OCI-LY3 (cell line): ENCODE results near the gene NFXL1.

Source experiments
- H2AFZ ChIP-seq: fragments of 200-600, 300-600 bp; shearing (Covaris generic); 2 replicates; pipeline ENCODE4 v1.6.0; 2014; ENCODE audit warnings: antibody characterized with exemption, low read depth, low read length
- H3K27ac ChIP-seq: fragments of 200-600, 300-600 bp; sonication (generic); 2 replicates; pipeline ENCODE4 v1.5.1; 2014; ENCODE audit warnings: mild to moderate bottlenecking, low read length, moderate library complexity, mixed read lengths
- H3K27me3 ChIP-seq: fragments of 200-600, 300-600 bp; sonication (generic); 2 replicates; pipeline ENCODE4 v1.6.1; 2014; ENCODE audit warnings: low read depth, low read length, mixed read lengths
- H3K36me3 ChIP-seq: fragments of 200-600, 300-600 bp; sonication (generic); replicated peaks from 2 replicates; pipeline ENCODE3; 2014; ENCODE audit warnings: low read depth, low read length, mixed read lengths
- H3K4me1 ChIP-seq: fragments of 300-600, 200-600 bp; sonication (generic); 2 replicates; pipeline ENCODE4 v1.6.1; 2014; ENCODE audit warnings: low read length, mixed read lengths
- H3K4me2 ChIP-seq: fragments of 200-600, 300-600 bp; sonication (generic); 2 replicates; pipeline ENCODE4 v1.6.1; 2014; ENCODE audit warnings: low read length, mixed read lengths
- H3K4me3 ChIP-seq: fragments of 300-600, 200-600 bp; sonication (generic); 2 replicates; pipeline ENCODE4 v1.5.1; 2014; ENCODE audit warnings: antibody characterized with exemption, mild to moderate bottlenecking, low read length, moderate library complexity
- H3K79me2 ChIP-seq: fragments of 300-600, 200-600 bp; shearing (Covaris generic); 2 replicates; pipeline ENCODE4 v1.6.1; 2014; ENCODE audit warnings: mild to moderate bottlenecking, low read length, mixed read lengths
- H3K9ac ChIP-seq: fragments of 300-600, 200-600 bp; shearing (Covaris generic); 2 replicates; pipeline ENCODE4 v1.6.0; 2014; ENCODE audit warnings: mild to moderate bottlenecking, low read length, moderate library complexity
- H3K9me3 ChIP-seq: fragments of 200-600, 300-600 bp; shearing (Covaris generic); 2 replicates; pipeline ENCODE4 v1.6.1; 2014; ENCODE audit warnings: low read length, mixed read lengths; ENCODE audit not compliant: insufficient read depth
- H4K20me1 ChIP-seq: fragments of 200-600, 300-600 bp; sonication (generic); 2 replicates; pipeline ENCODE4 v1.6.1; 2016; ENCODE audit warnings: low read length, mixed read lengths; ENCODE audit not compliant: insufficient read depth
- CTCF ChIP-seq: fragments of 200-600, 300-600 bp; sonication (generic); IDR thresholded peaks from 2 replicates; pipeline ENCODE4 v1.5.1; 2014; ENCODE audit warnings: antibody characterized with exemption, low read length, low read depth
- EZH2phosphoT487 ChIP-seq: fragments of 200-600 bp; shearing (Covaris generic); IDR thresholded peaks from 2 replicates; pipeline ENCODE4 v1.6.1; 2018; ENCODE audit warnings: antibody characterized with exemption, mixed run types, low read depth

NFXL1 gene

GRCh38 chr4:47907089-47907646, 7.2 kb downstream of the NFXL1 start:
- TF ChIP-seq CTCF (no peak), EZH2phosphoT487 (no peak)
- Histone ChIP-seq H3K4me2 (no peak overlapping the region), H3K4me3 (no peak overlapping the region), H3K79me2 (peaks cover 46% of the 10 kb centered on the region), H3K4me1 (peaks cover 15% of the 10 kb centered on the region), H3K36me3 (peaks cover 60% of the 10 kb centered on the region), H3K27ac (no peak overlapping the region), H3K9ac (no peak overlapping the region), H3K9me3 (no peaks in the 10 kb centered on the region), H3K27me3 (no peaks in the 10 kb centered on the region), H2AFZ (no peak overlapping the region), H4K20me1 (peaks cover 4% of the 10 kb centered on the region; the same call in 1 of the 2 replicates)

DNA sequence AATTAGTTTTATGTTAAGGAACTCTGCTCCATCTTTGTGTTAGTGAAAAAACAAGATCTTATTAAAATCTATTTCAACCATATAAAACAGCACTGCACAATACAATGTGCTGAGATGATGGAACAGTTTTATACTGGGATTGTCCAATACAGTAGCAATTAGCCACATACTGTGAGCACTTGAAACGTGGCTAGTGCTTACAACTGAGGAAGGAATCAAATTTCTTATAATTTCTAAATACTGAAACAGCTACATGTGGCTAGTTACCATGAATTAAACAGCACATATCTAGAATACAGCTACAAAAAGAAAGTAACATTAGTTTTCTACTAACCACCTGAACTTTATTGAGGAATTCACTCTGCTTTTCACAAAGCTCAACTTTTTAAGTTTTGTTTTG, 14.7 kb downstream of the NFXL1 start:
- Histone ChIP-seq H2AFZ (no peak overlapping the region), H3K4me2 (no peak overlapping the region), H3K9me3 (no peaks in the 10 kb centered on the region), H3K79me2 (peaks cover 4% of the 10 kb centered on the region; the same call in 1 of the 2 replicates), H3K9ac (no peak overlapping the region), H3K36me3 (peaks cover 61% of the 10 kb centered on the region), H3K4me1 (no peaks in the 10 kb centered on the region), H3K27me3 (no peaks in the 10 kb centered on the region), H3K4me3 (no peak overlapping the region), H4K20me1 (no peaks in the 10 kb centered on the region), H3K27ac (no peak overlapping the region)
- TF ChIP-seq EZH2phosphoT487 (no peak), CTCF (no peak)

GRCh38 chr4:47891928-47892327, 22.5 kb downstream of the NFXL1 start:
- no peak overlapping the region for H3K9ac ChIP-seq
- peaks cover 76% of the 10 kb centered on the region for H3K36me3 ChIP-seq
- no peaks in the 10 kb centered on the region for H4K20me1 ChIP-seq
- no peak overlapping the region for H3K4me2 ChIP-seq
- no peaks in the 10 kb centered on the region for H3K79me2 ChIP-seq
- H3K4me1 ChIP-seq = no peaks in the 10 kb centered on the region
- no peaks in the 10 kb centered on the region for H3K9me3 ChIP-seq
- no peak overlapping the region for H3K4me3 ChIP-seq
- TF ChIP-seq EZH2phosphoT487 (no peak), CTCF (no peak)
- H2AFZ ChIP-seq = no peak overlapping the region
- no peak overlapping the region for H3K27ac ChIP-seq
- H3K27me3 ChIP-seq = no peaks in the 10 kb centered on the region

DNA sequence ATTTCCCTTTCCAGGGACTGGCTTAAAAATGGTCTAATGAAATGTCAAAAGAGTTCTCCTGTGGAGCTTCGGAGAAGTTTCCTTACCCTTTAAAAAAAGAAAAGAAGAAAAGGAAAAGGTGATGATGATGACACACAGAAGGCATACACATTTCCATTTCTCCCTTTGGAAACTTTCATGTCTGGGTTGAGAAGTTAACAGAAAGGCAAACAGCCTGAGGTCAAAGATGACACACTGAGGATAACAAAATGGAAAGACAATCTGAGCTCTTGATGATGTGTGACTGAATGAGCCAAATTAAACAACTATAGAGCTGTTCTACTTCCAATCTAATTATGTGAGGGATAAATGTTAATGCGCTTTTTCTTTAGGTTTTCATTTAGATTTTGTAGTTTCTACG, 32.2 kb downstream of the NFXL1 start:
- Histone ChIP-seq H4K20me1 (no peaks in the 10 kb centered on the region), H3K27ac (no peak overlapping the region), H3K4me1 (no peaks in the 10 kb centered on the region), H3K79me2 (no peaks in the 10 kb centered on the region), H3K9me3 (no peaks in the 10 kb centered on the region), H3K27me3 (no peaks in the 10 kb centered on the region), H2AFZ (no peak overlapping the region), H3K4me2 (no peak overlapping the region), H3K4me3 (no peak overlapping the region), H3K36me3 (peaks cover 63% of the 10 kb centered on the region), H3K9ac (no peak overlapping the region)
- TF ChIP-seq EZH2phosphoT487 = no peak
- TF ChIP-seq CTCF = no peak
